ENCODE measurements around the gene WSB1.

- peak in 1 of 2 donors; percentile 69 for TF ChIP-seq POLR2A (IDR thresholded peaks at IDR 0.05)
- peak; percentile 45 to 98 (median 86) for TF ChIP-seq CTCF (IDR thresholded peaks at IDR 0.05)
Measured at GRCh38 chr17:27332485-27333409, 38.8 kb downstream of the WSB1 start.
